GM23338 (cell line): ENCODE measurements around the gene MERTK. TPM values are rescaled to one million over a fixed set of nuclear protein-coding genes. Genes with fewer than 3 reads are reported as not detected.

Experiments used
- ATAC-seq: fragments of 200-7000 bp; cut with Tn5 transposase; 3 replicates; pipeline ENCODE4 v1.9.1; 2020
- DNase-seq: peaks from one replicate; pipeline ENCODE4 v3.0.0-alpha.2; 2015; ENCODE audit warnings: low spot score
- H2AFZ ChIP-seq: fragments of 200-600 bp; sonication (generic); 2 replicates; pipeline ENCODE4 v1.8.0; 2016; ENCODE audit warnings: antibody characterized with exemption, mild to moderate bottlenecking, moderate library complexity
- H3F3A ChIP-seq: fragments of 200-600 bp; sonication (generic); replicated peaks from 2 replicates; pipeline ENCODE4 v1.8.0; 2017; ENCODE audit warnings: antibody characterized with exemption, mixed run types, low read depth
- H3K27ac ChIP-seq: fragments of 200-600 bp; sonication (generic); 2 replicates; pipeline ENCODE4 v1.6.1; 2016; ENCODE audit warnings: low read depth
- H3K27me3 ChIP-seq: fragments of 200-600 bp; sonication (generic); 2 replicates; pipeline ENCODE4 v1.8.0; 2016; ENCODE audit warnings: mild to moderate bottlenecking, mixed run types, moderate library complexity; ENCODE audit not compliant: insufficient read depth
- H3K36me3 ChIP-seq: fragments of 200-600 bp; sonication (generic); 2 replicates; pipeline ENCODE4 v1.8.0; 2016; ENCODE audit warnings: mild to moderate bottlenecking; ENCODE audit not compliant: insufficient read depth
- H3K4me1 ChIP-seq: fragments of 200-600 bp; sonication (generic); 2 replicates; pipeline ENCODE4 v1.8.0; 2016; ENCODE audit warnings: mild to moderate bottlenecking, moderate library complexity; ENCODE audit not compliant: insufficient read depth
- H3K4me2 ChIP-seq: fragments of 200-600 bp; sonication (generic); 2 replicates; pipeline ENCODE4 v1.7.1; 2017; ENCODE audit warnings: mixed run types
- H3K4me3 ChIP-seq: fragments of 200-600 bp; sonication (generic); 2 replicates; pipeline ENCODE4 v1.6.1; 2016; ENCODE audit warnings: mixed run types
- H3K79me2 ChIP-seq: fragments of 200-600 bp; sonication (generic); replicated peaks from 2 replicates; pipeline ENCODE4 v1.8.0; 2017; ENCODE audit warnings: mild to moderate bottlenecking; ENCODE audit not compliant: insufficient read depth
- H3K9me2 ChIP-seq: fragments of 200-600 bp; sonication (generic); 2 replicates; pipeline ENCODE4 v1.8.0; 2017; ENCODE audit not compliant: insufficient read depth
- H4K20me1 ChIP-seq: fragments of 200-600 bp; sonication (generic); replicated peaks from 2 replicates; pipeline ENCODE4 v1.8.0; 2017; ENCODE audit warnings: mild to moderate bottlenecking; ENCODE audit not compliant: insufficient read depth
- H3K27ac Mint-ChIP-seq: 2 replicates; pipeline ENCODE4 v1.8.0; 2020; ENCODE audit warnings: inconsistent platforms, mild to moderate bottlenecking, moderate library complexity, mixed read lengths
- H3K27me3 Mint-ChIP-seq: 3 replicates; pipeline ENCODE4 v1.8.0; 2022; ENCODE audit warnings: low read depth, mild to moderate bottlenecking, moderate library complexity, mixed read lengths, inconsistent platforms; ENCODE audit not compliant: insufficient read depth, poor library complexity
- H3K36me3 Mint-ChIP-seq: 3 replicates; pipeline ENCODE4 v1.8.0; 2021; ENCODE audit warnings: low read depth, mild to moderate bottlenecking, inconsistent platforms, moderate library complexity, mixed read lengths
- H3K4me1 Mint-ChIP-seq: 3 replicates; pipeline ENCODE4 v1.8.0; 2020; ENCODE audit warnings: mild to moderate bottlenecking, inconsistent platforms, mixed read lengths
- H3K4me3 Mint-ChIP-seq: 3 replicates; pipeline ENCODE4 v1.8.0; 2021; ENCODE audit warnings: moderate library complexity, mild to moderate bottlenecking, inconsistent platforms, mixed read lengths
- H3K9me3 Mint-ChIP-seq: 3 replicates; pipeline ENCODE4 v1.8.0; 2020; ENCODE audit warnings: moderate library complexity, mild to moderate bottlenecking, inconsistent platforms, mixed read lengths
- CREB1 ChIP-seq: fragments of 250-450 bp; sonication (Bioruptor Pico); IDR thresholded peaks from 2 replicates; pipeline ENCODE4 v1.5.0; 2020; ENCODE audit warnings: low read depth, mild to moderate bottlenecking, moderate library complexity
- CTCF ChIP-seq, 2 experiments: fragments of 200-600 bp in 1 of 2; sonication (generic) in 1 of 2; conservative IDR thresholded peaks; 2 replicates each; pipeline versions ENCODE4 v1.5.1 to v1.6.1; 2016 to 2017; ENCODE audit warnings: antibody characterized with exemption in 2 of 2, low read depth in 2 of 2, mild to moderate bottlenecking in 2 of 2, moderate library complexity in 1 of 2
- ETS1 ChIP-seq: IDR thresholded peaks from 2 replicates; pipeline ENCODE4 v1.6.1; 2016; ENCODE audit warnings: antibody characterized with exemption
- EZH2 ChIP-seq: fragments of 200-600 bp; sonication (generic); IDR thresholded peaks from one replicate; pipeline ENCODE4 v1.8.0; 2017; ENCODE audit warnings: antibody characterized with exemption, mild to moderate bottlenecking, low read depth; ENCODE audit not compliant: unreplicated experiment
- EZH2phosphoT487 ChIP-seq: fragments of 200-600 bp; sonication (generic); IDR thresholded peaks from one replicate; pipeline ENCODE4 v1.8.1; 2018; ENCODE audit warnings: antibody characterized with exemption; ENCODE audit not compliant: unreplicated experiment
- JUNB ChIP-seq: IDR thresholded peaks from one replicate; pipeline ENCODE4 v1.6.1; 2016; ENCODE audit warnings: antibody characterized with exemption; ENCODE audit not compliant: unreplicated experiment
- NANOG ChIP-seq: IDR thresholded peaks from 2 replicates; pipeline ENCODE4 v1.6.1; 2016; ENCODE audit warnings: antibody characterized with exemption, borderline replicate concordance
- ZNF114 ChIP-seq: fragments of 250-450 bp; sonication (Bioruptor Pico); IDR thresholded peaks from 2 replicates; pipeline ENCODE4 v1.5.0; 2020; ENCODE audit warnings: mild to moderate bottlenecking, moderate library complexity
- ZNF331 ChIP-seq: fragments of 250-450 bp; sonication (Bioruptor Pico); IDR thresholded peaks from 2 replicates; pipeline ENCODE4 v1.5.0; 2020; ENCODE audit warnings: low read depth, mild to moderate bottlenecking, moderate library complexity
- ZNF462 ChIP-seq: fragments of 250-450 bp; sonication (Bioruptor Pico); IDR thresholded peaks from 2 replicates; pipeline ENCODE4 v1.5.0; 2020; ENCODE audit warnings: mild to moderate bottlenecking, moderate library complexity
- polyA plus RNA-seq: library from polyadenylated mRNA; unstranded; fragments of >200 nt; fragmentation: Nextera tagmentation; extraction: Ambion mirVana; gene quantifications from 2 replicates; pipeline ENCODE4 v1.2.1, GENCODE V29; 2016
- total RNA-seq: library from RNA; depleted of rRNA; stranded (reverse); fragments of >200 nt; shearing (Covaris generic); gene quantifications from 2 replicates; pipeline ENCODE4 v1.2.3, GENCODE V29; 2014

MERTK gene
- total and polyA plus RNA-seq, 2 experiments from 2014 or later = 3.0 to 9.0 TPM

- TF ChIP-seq ETS1 (no peak), ZNF331 (no peak), EZH2phosphoT487 (no peak)
- H3K4me2 ChIP-seq = peak overlapping the region; percentile 92
- no peaks in the 10 kb centered on the region for H4K20me1 ChIP-seq
- Mint-ChIP-seq H3K4me1 (peaks cover 9% of the 10 kb centered on the region; the same call in 2 of the 3 replicates), H3K9me3 (no peaks in the 10 kb centered on the region), H3K27me3 (peaks cover 3% of the 10 kb centered on the region), H3K4me3 (peak overlapping the region; percentile 89), H3K27ac (peak overlapping the region; percentile 94), H3K36me3 (peaks cover 13% of the 10 kb centered on the region; the same call in 2 of the 3 replicates)
- H3K36me3 ChIP-seq = no peaks in the 10 kb centered on the region
- peak overlapping the region; percentile 91 for H3K4me3 ChIP-seq
- DNase-seq = no peak
- peaks cover 4% of the 10 kb centered on the region; the same call in 1 of the 2 replicates for H3K4me1 ChIP-seq
- H3F3A ChIP-seq = no peaks in the 10 kb centered on the region
- H2AFZ ChIP-seq = peak overlapping the region; percentile 94
- no peaks in the 10 kb centered on the region for H3K9me2 ChIP-seq
- no peak for ATAC-seq
- H3K27ac ChIP-seq = peak overlapping the region; percentile 98
- H3K79me2 ChIP-seq = peaks cover 25% of the 10 kb centered on the region
- H3K27me3 ChIP-seq = no peaks in the 10 kb centered on the region
Observed at GRCh38 chr2:111884592-111884964, 13.8 kb upstream of the MERTK start.

- Histone ChIP-seq H3K4me3 (no peak overlapping the region), H3K4me2 (no peak overlapping the region), H2AFZ (no peak overlapping the region; the same call in 1 of the 2 replicates), H3K27me3 (peaks cover 28% of the 10 kb centered on the region), H3K27ac (no peak overlapping the region), H3K9me2 (no peaks in the 10 kb centered on the region), H4K20me1 (peaks cover 9% of the 10 kb centered on the region; the same call in 1 of the 2 replicates), H3F3A (no peaks in the 10 kb centered on the region), H3K36me3 (no peaks in the 10 kb centered on the region), H3K79me2 (no peaks in the 10 kb centered on the region; the same call in 1 of the 2 replicates), H3K4me1 (peaks cover 14% of the 10 kb centered on the region)
- no peaks in the 10 kb centered on the region for H3K9me3 Mint-ChIP-seq
- peaks cover 15% of the 10 kb centered on the region for H3K4me1 Mint-ChIP-seq
- H3K4me3 Mint-ChIP-seq = no peak overlapping the region; the same call in 2 of the 3 replicates
- no peak overlapping the region for H3K27ac Mint-ChIP-seq
- no peak for TF ChIP-seq ZNF462 (CRISPR knock-in tag)
- no peak for TF ChIP-seq JUNB
- no peak for TF ChIP-seq NANOG
- no peak for TF ChIP-seq ETS1
- TF ChIP-seq ZNF331 = no peak
- no peak for TF ChIP-seq EZH2phosphoT487
- TF ChIP-seq CREB1 (CRISPR knock-in tag) = no peak
- no peak for TF ChIP-seq EZH2
- TF ChIP-seq ZNF114 (CRISPR knock-in tag) = no peak
- no peak for TF ChIP-seq CTCF (conservative IDR thresholded peaks at IDR 0.05; ENCODE audit: low read depth in 2 of 2)
- H3K36me3 Mint-ChIP-seq = no peaks in the 10 kb centered on the region; the same call in 2 of the 3 replicates
- ATAC-seq = no peak; the same call in 2 of the 3 replicates
- H3K27me3 Mint-ChIP-seq = peaks cover 21% of the 10 kb centered on the region
- peak; percentile 56 for DNase-seq
Observed at GRCh38 chr2:111896024-111896423, 2.4 kb upstream of the MERTK start.
